CD4-positive, alpha-beta T cell treated with Interleukin-15 for 1 hour (primary cell): ENCODE results near the gene HBS1L.

ENCODE experiments used
- DNase-seq: peaks from one replicate; pipeline ENCODE4 v3.0.0-alpha.2; 2020

Gene HBS1L

GRCh38 chr6:135030532-135031178, 24.0 kb downstream of the HBS1L start:
- DNase-seq: no peak

GRCh38 chr6:135030056-135030473, 24.6 kb downstream of the HBS1L start:
- no peak for DNase-seq

GRCh38 chr6:135025775-135026174, 28.8 kb downstream of the HBS1L start:
- no peak for DNase-seq

GRCh38 chr6:135025175-135025574, 29.4 kb downstream of the HBS1L start:
- no peak for DNase-seq

GRCh38 chr6:135022050-135022697, 32.4 kb downstream of the HBS1L start:
- no peak for DNase-seq

GRCh38 chr6:135021310-135022049, 33.1 kb downstream of the HBS1L start:
- no peak for DNase-seq

GRCh38 chr6:135018941-135019340, 35.7 kb downstream of the HBS1L start:
- no peak for DNase-seq

- no peak for DNase-seq
Observed at GRCh38 chr6:135018052-135018451, 36.6 kb downstream of the HBS1L start.

- no peak for DNase-seq
Observed at GRCh38 chr6:135014353-135014832, 40.2 kb downstream of the HBS1L start.

- DNase-seq: no peak
Observed at GRCh38 chr6:135013211-135013610, 41.4 kb downstream of the HBS1L start.

- no peak for DNase-seq
Observed at GRCh38 chr6:135012764-135013163, 41.9 kb downstream of the HBS1L start.

- DNase-seq: no peak
Observed at GRCh38 chr6:135012349-135012748, 42.3 kb downstream of the HBS1L start.

- no peak for DNase-seq
Observed at GRCh38 chr6:135008941-135009290, 45.7 kb downstream of the HBS1L start.

- DNase-seq: no peak
Observed at GRCh38 chr6:135008072-135008940, 46.3 kb downstream of the HBS1L start.

GRCh38 chr6:135006386-135006914, 48.2 kb downstream of the HBS1L start:
- no peak for DNase-seq

GRCh38 chr6:135004399-135004798, 50.2 kb downstream of the HBS1L start:
- DNase-seq: no peak

GRCh38 chr6:135002974-135003703, 51.5 kb downstream of the HBS1L start:
- DNase-seq: no peak

- no peak for DNase-seq
Observed at GRCh38 chr6:135002229-135002844, 52.3 kb downstream of the HBS1L start.

GRCh38 chr6:134999107-134999506, 55.5 kb downstream of the HBS1L start:
- DNase-seq: no peak

GRCh38 chr6:134997133-134997995, 57.3 kb downstream of the HBS1L start:
- DNase-seq: no peak

GRCh38 chr6:134995536-134995935, 59.1 kb downstream of the HBS1L start:
- DNase-seq: no peak
